K562 (cell line): ENCODE results near the gene MMRN1. TPM values are rescaled to one million over a fixed set of nuclear protein-coding genes. Genes with fewer than 3 reads are reported as not detected.

Source experiments
- ATAC-seq: fragments of 200-7000 bp; cut with Tn5 transposase; 3 replicates; pipeline ENCODE4 v1.9.1; 2020; ENCODE audit warnings: moderate library complexity
- BruUV-seq: library from RNA; stranded (reverse); fragments of 400-500 nt; replicated peaks from 2 replicates; lab custom pipeline; 2021; lab: Mats Ljungman, UMichigan
- CTCF ChIA-PET: fragments of 300-600 bp; formaldehyde crosslinking; extraction: SDS; loops from one replicate; lab custom pipeline; 2021; ENCODE audit warnings: low intra/inter-chr PET ratio; lab: Yijun Ruan, JAX
- POLR2A ChIA-PET: fragments of 300-600, 350-650 bp; sonication (Branson Sonifier 250); formaldehyde crosslinking; extraction: SDS; loops from one replicate; lab custom pipeline; 2021; ENCODE audit warnings: antibody characterized with exemption, inconsistent platforms; lab: Yijun Ruan, JAX
- DNase-seq, 4 experiments: peaks; one replicate each; pipeline versions ENCODE4 v3.0.0 to v3.0.0-alpha.2; 2011 to 2018; ENCODE audit warnings: low spot score in 3 of 4, mixed read lengths in 3 of 4; ENCODE audit errors: extremely low read depth in 1 of 4
- FAIRE-seq: peaks from 2 replicates; lab custom pipeline; 2011; peaks lifted over from hg19 to GRCh38; lab: Jason Lieb, UNC
- H2AFZ ChIP-seq: 2 replicates; pipeline ENCODE4 v1.6.0; 2011; ENCODE audit warnings: low read depth, low read length, control low read depth, inconsistent platforms
- H3K27ac ChIP-seq: fragments of 200-600 bp; 3 replicates; pipeline ENCODE4 v1.8.0; 2011; ENCODE audit warnings: low read depth, mild to moderate bottlenecking, control low read depth, inconsistent platforms, low read length, moderate library complexity, mixed read lengths; ENCODE audit errors: extremely low read depth
- H3K27me3 ChIP-seq, 2 experiments: fragments of 300-600 bp in 1 of 2; 2 replicates in 1 of 2; 3 replicates in 1 of 2; pipeline versions ENCODE4 v1.6.0 to v1.8.0; 2011; ENCODE audit warnings: inconsistent platforms in 2 of 2, low read length in 2 of 2, mild to moderate bottlenecking in 1 of 2, mixed read lengths in 1 of 2, moderate library complexity in 1 of 2; ENCODE audit not compliant: control insufficient read depth in 2 of 2, insufficient read depth in 2 of 2
- H3K36me3 ChIP-seq: fragments of 300-600 bp; 3 replicates; pipeline ENCODE4 v1.8.0; 2011; ENCODE audit warnings: mild to moderate bottlenecking, low read length, inconsistent platforms; ENCODE audit not compliant: control insufficient read depth, insufficient read depth
- H3K4me1 ChIP-seq, 2 experiments: fragments of 200-600 bp in 1 of 2; replicated peaks in 1 of 2; 2 replicates in 1 of 2; 3 replicates in 1 of 2; pipeline versions ENCODE4 v1.5.1 to v1.8.0; 2011; ENCODE audit warnings: inconsistent platforms in 2 of 2, low read length in 2 of 2, mild to moderate bottlenecking in 1 of 2, mixed read lengths in 1 of 2, moderate library complexity in 1 of 2; ENCODE audit not compliant: control insufficient read depth in 2 of 2, insufficient read depth in 2 of 2
- H3K4me2 ChIP-seq: 2 replicates; pipeline ENCODE4 v1.6.1; 2011; ENCODE audit warnings: low read length, control low read depth, inconsistent platforms, mixed read lengths; ENCODE audit not compliant: insufficient read depth
- H3K4me3 ChIP-seq: fragments of 200-600 bp; sonication (generic), shearing (Covaris generic); 2 replicates; pipeline ENCODE4 v1.5.1; 2016; ENCODE audit warnings: control low read depth, inconsistent platforms
- H3K79me2 ChIP-seq: fragments of 200-600 bp; 3 replicates; pipeline ENCODE4 v1.8.0; 2011; ENCODE audit warnings: low read length, inconsistent platforms; ENCODE audit not compliant: control insufficient read depth, insufficient read depth
- H3K9ac ChIP-seq, 2 experiments: 2 replicates each; pipeline versions ENCODE4 v1.6.0 to v1.6.1; 2011; ENCODE audit warnings: low read depth in 2 of 2, low read length in 2 of 2, control low read depth in 1 of 2, inconsistent platforms in 1 of 2, mild to moderate bottlenecking in 1 of 2, mixed read lengths in 1 of 2; ENCODE audit not compliant: insufficient read depth in 1 of 2
- H3K9me1 ChIP-seq: one replicate; pipeline ENCODE4 v1.6.0; 2011; ENCODE audit warnings: inconsistent platforms, mild to moderate bottlenecking, low read length, moderate library complexity; ENCODE audit not compliant: control insufficient read depth, insufficient read depth
- H3K9me3 ChIP-seq: replicated peaks from 2 replicates; pipeline ENCODE4 v1.5.1; 2011; ENCODE audit warnings: low read depth, low read length, inconsistent platforms; ENCODE audit not compliant: control insufficient read depth, insufficient read depth
- H4K20me1 ChIP-seq: replicated peaks from 2 replicates; pipeline ENCODE4 v1.6.1; 2011; ENCODE audit warnings: low read length, inconsistent platforms, mixed read lengths; ENCODE audit not compliant: control insufficient read depth, insufficient read depth
- CHD1 ChIP-seq: fragments of 200-600 bp; sonication (generic); IDR thresholded peaks from one replicate; pipeline ENCODE4 v1.6.1; 2012; ENCODE audit warnings: mild to moderate bottlenecking, moderate library complexity, low read length, inconsistent platforms
- HNRNPH1 ChIP-seq: fragments of 200-400 bp; formaldehyde crosslinking; optimal IDR thresholded peaks from 2 replicates; pipeline ENCODE3; 2017; ENCODE audit warnings: low read depth, mild to moderate bottlenecking, low read length, moderate library complexity
- HNRNPUL1 ChIP-seq: fragments of 200-400 bp; formaldehyde crosslinking; IDR thresholded peaks from 2 replicates; pipeline ENCODE4 v1.6.1; 2017; ENCODE audit warnings: low read length
- ILK ChIP-seq: fragments of 450-650 bp; IDR thresholded peaks from 2 replicates; pipeline ENCODE4 v1.6.1; 2016; ENCODE audit warnings: missing genetic modification characterization, low read depth, mild to moderate bottlenecking, missing compliant biosample characterization, moderate library complexity, borderline replicate concordance
- JUND ChIP-seq, 2 experiments: IDR thresholded peaks; 2 replicates in 1 of 2; 3 replicates in 1 of 2; pipeline ENCODE4 v1.6.1; 2011; ENCODE audit warnings: borderline replicate concordance in 2 of 2, low read depth in 2 of 2, low read length in 2 of 2, improper control_type of control experiment in 1 of 2, missing biosample characterization in 1 of 2, missing genetic modification characterization in 1 of 2, missing genetic modification reagents in 1 of 2
- KLF13 ChIP-seq: fragments of 450-650 bp; IDR thresholded peaks from 2 replicates; pipeline ENCODE4 v1.6.1; 2016; ENCODE audit warnings: missing genetic modification characterization, low read depth, mild to moderate bottlenecking, missing compliant biosample characterization, moderate library complexity, borderline replicate concordance
- MECOM ChIP-seq: fragments of 250-450 bp; sonication (Bioruptor Pico); IDR thresholded peaks from 2 replicates; pipeline ENCODE4 v1.8.0; 2022; ENCODE audit warnings: inconsistent platforms
- SMAD1 ChIP-seq: fragments of 150-350 bp; IDR thresholded peaks from 2 replicates; pipeline ENCODE4 v1.6.1; 2014; ENCODE audit warnings: low read length, low read depth; ENCODE audit not compliant: partially characterized antibody
- ZNF75A ChIP-seq: fragments of 450-650 bp; formaldehyde crosslinking; IDR thresholded peaks from 2 replicates; pipeline ENCODE4 v1.4.0; 2020; ENCODE audit warnings: mild to moderate bottlenecking
- WGBS: fragments of 100-300 bp; shearing (Covaris generic); methylation state at CpG from one replicate; pipeline ENCODE4 v1.1.6; 2016; ENCODE audit warnings: low coverage, mixed read lengths; ENCODE audit not compliant: insufficient coverage; ENCODE audit errors: missing lambda C conversion rate; 5-methylcytosine and 5-hydroxymethylcytosine counted together
- in situ Hi-C: fragments of 300-500 bp; cut with MboI; formaldehyde crosslinking; loops from 4 replicates; pipeline ENCODE4 v1.15.0; 2018; ENCODE audit warnings: inconsistent platforms, mixed read lengths
- intact Hi-C: fragments of 100-400 bp; cut with micrococcal nuclease; formaldehyde crosslinking; loops from 2 replicates; pipeline ENCODE4 v1.14.2; 2022
- polyA plus RNA-seq, 8 experiments: library from polyadenylated mRNA; depleted of rRNA in 4 of 8; stranded (reverse) in 5 of 8; unstranded in 3 of 8; fragments of >200 nt; fragmentation: Nextera tagmentation in 2 of 8; fragmentation: Illumina TruSeq in 1 of 8; extraction: Ambion mirVana in 2 of 8; extraction: Trizol in 1 of 8; gene quantifications; 2 replicates each; pipeline versions ENCODE4 v1.2.1 to v1.2.3, GENCODE V29; 2011 to 2014; ENCODE audit warnings: inconsistent platforms in 1 of 8, missing spikeins in 1 of 8
- total RNA-seq, 7 experiments: library from RNA; depleted of rRNA in 6 of 7; stranded (reverse); fragments of >200 nt in 6 of 7; fragmentation: Illumina TruSeq in 2 of 7; extraction: Trizol in 2 of 7; gene quantifications; 2 replicates each; pipeline versions ENCODE4 v1.2.1 to v1.2.3, GENCODE V29; 2011 to 2021; ENCODE audit warnings: low replicate concordance in 1 of 7
- TF ChIP-seq, protein P1 (sequence below), 3 experiments: IDR thresholded peaks in 2 of 3; conservative IDR thresholded peaks in 1 of 3; 2 replicates each; pipeline ENCODE4 v1.5.1; 2011 to 2012; ENCODE audit warnings: low read length in 3 of 3, mild to moderate bottlenecking in 3 of 3, control low read depth in 2 of 3, improper control_type of control experiment in 1 of 3, inconsistent platforms in 1 of 3, low read depth in 1 of 3, mixed read lengths in 1 of 3, moderate library complexity in 1 of 3; ENCODE audit not compliant: insufficient read depth in 2 of 3
- TF ChIP-seq, protein P2 (sequence below): fragments of 250-450 bp; sonication (Bioruptor Pico); IDR thresholded peaks from 2 replicates; pipeline ENCODE4 v1.5.0; 2022; ENCODE audit warnings: mild to moderate bottlenecking
- TF ChIP-seq, protein P3 (sequence below): IDR thresholded peaks from 2 replicates; pipeline ENCODE4 v1.6.1; 2012; ENCODE audit warnings: low read depth, low read length, improper control_type of control experiment, borderline replicate concordance

MMRN1 gene
- total and polyA plus RNA-seq, 9 of the 15 experiments (the other 6 are each of a cell fraction or from before 2014, with no cell fraction given) = 0.01 to 0.06 (median 0.02) TPM; not detected in 6

DNA sequence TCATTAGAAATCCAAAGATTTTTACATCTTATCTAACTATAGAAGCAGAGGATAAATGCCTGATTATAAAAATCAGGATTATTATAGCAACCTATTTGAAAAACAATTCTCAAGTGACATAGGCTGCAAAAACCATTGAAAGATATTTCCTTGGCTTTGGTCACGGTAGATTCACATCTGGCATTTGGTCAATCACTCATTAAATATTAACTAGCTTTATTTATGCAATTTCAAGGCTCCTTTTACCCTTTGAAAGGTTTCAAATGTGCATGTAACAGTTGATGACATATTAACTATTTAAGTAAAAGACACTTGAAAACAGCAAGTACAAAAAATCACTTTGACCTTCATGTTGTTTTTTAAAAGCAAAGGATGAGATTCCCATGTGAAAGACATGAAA lies 98.1 kb downstream of the MMRN1 start:
- no peaks in the 10 kb centered on the region for H4K20me1 ChIP-seq
- DNase-seq (no peak), FAIRE-seq (no peak)
- H3K27ac ChIP-seq = no peak overlapping the region
- 0 out of 2 replicates have a peak, but pooled peaks cover 2% of the 10 kb centered on the region for H3K9me3 ChIP-seq
- no TSS peak for BruUV-seq
- H3K36me3 ChIP-seq = no peaks in the 10 kb centered on the region
- intact Hi-C loops = no loop called here
- H3K4me3 ChIP-seq = no peak overlapping the region
- no peak for TF ChIP-seq JUND (IDR thresholded peaks at IDR 0.05; ENCODE audit: borderline replicate concordance, low read depth, low read length)
- no peak for TF ChIP-seq JUND (tag; IDR thresholded peaks at IDR 0.05; ENCODE audit: borderline replicate concordance, low read depth, low read length)
- TF ChIP-seq, protein P1, sequence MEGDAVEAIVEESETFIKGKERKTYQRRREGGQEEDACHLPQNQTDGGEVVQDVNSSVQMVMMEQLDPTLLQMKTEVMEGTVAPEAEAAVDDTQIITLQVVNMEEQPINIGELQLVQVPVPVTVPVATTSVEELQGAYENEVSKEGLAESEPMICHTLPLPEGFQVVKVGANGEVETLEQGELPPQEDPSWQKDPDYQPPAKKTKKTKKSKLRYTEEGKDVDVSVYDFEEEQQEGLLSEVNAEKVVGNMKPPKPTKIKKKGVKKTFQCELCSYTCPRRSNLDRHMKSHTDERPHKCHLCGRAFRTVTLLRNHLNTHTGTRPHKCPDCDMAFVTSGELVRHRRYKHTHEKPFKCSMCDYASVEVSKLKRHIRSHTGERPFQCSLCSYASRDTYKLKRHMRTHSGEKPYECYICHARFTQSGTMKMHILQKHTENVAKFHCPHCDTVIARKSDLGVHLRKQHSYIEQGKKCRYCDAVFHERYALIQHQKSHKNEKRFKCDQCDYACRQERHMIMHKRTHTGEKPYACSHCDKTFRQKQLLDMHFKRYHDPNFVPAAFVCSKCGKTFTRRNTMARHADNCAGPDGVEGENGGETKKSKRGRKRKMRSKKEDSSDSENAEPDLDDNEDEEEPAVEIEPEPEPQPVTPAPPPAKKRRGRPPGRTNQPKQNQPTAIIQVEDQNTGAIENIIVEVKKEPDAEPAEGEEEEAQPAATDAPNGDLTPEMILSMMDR (IDR thresholded peaks at IDR 0.05 in 2 of 3, conservative IDR thresholded peaks at IDR 0.05 in 1 of 3; ENCODE audit: insufficient read depth in 2 of 3, low read depth in 1 of 3, low read length in 3 of 3) = no peak
- TF ChIP-seq, protein P2, sequence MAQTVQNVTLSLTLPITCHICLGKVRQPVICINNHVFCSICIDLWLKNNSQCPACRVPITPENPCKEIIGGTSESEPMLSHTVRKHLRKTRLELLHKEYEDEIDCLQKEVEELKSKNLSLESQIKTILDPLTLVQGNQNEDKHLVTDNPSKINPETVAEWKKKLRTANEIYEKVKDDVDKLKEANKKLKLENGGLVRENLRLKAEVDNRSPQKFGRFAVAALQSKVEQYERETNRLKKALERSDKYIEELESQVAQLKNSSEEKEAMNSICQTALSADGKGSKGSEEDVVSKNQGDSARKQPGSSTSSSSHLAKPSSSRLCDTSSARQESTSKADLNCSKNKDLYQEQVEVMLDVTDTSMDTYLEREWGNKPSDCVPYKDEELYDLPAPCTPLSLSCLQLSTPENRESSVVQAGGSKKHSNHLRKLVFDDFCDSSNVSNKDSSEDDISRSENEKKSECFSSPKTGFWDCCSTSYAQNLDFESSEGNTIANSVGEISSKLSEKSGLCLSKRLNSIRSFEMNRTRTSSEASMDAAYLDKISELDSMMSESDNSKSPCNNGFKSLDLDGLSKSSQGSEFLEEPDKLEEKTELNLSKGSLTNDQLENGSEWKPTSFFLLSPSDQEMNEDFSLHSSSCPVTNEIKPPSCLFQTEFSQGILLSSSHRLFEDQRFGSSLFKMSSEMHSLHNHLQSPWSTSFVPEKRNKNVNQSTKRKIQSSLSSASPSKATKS (CRISPR knock-in tag) = no peak
- no peak for TF ChIP-seq CHD1
- no peak for TF ChIP-seq ILK (tag)
- no peak for TF ChIP-seq KLF13 (tag)
- TF ChIP-seq, protein P3, sequence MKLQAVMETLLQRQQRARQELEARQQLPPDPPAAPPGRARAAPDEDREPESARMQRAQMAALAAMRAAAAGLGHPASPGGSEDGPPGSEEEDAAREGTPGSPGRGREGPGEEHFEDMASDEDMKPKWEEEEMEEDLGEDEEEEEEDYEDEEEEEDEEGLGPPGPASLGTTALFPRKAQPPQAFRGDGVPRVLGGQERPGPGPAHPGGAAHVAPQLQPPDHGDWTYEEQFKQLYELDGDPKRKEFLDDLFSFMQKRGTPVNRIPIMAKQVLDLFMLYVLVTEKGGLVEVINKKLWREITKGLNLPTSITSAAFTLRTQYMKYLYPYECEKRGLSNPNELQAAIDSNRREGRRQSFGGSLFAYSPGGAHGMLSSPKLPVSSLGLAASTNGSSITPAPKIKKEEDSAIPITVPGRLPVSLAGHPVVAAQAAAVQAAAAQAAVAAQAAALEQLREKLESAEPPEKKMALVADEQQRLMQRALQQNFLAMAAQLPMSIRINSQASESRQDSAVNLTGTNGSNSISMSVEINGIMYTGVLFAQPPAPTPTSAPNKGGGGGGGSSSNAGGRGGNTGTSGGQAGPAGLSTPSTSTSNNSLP = no peak
- TF ChIP-seq SMAD1 = no peak
- no peak for TF ChIP-seq HNRNPH1
- TF ChIP-seq ZNF75A (CRISPR knock-in tag) = no peak
- no peak for TF ChIP-seq HNRNPUL1
- TF ChIP-seq MECOM (CRISPR knock-in tag) = no peak
- TF ChIP-seq, all 486 proteins: peak for 0
- 0% methylated on average over 1 of the region's 1 CpG for WGBS
- Histone ChIP-seq H3K27me3 (no peaks in the 10 kb centered on the region), H3K9me1 (no peaks in the 10 kb centered on the region), H3K79me2 (no peaks in the 10 kb centered on the region), H2AFZ (no peak overlapping the region), H3K9ac (no peak overlapping the region), H3K4me1 (no peaks in the 10 kb centered on the region), H3K4me2 (no peak overlapping the region)
- POLR2A ChIA-PET = no interaction called here
- CTCF ChIA-PET = no interaction called here
- in situ Hi-C loops = no loop called here
- ATAC-seq = no peak
